GM18519 (cell line): ENCODE measurements around the gene CCDC188.

Experiments used
- ATAC-seq: cut with Tn5 transposase; IDR thresholded peaks from one replicate; pipeline ENCODE4 v1.9.1; 2021; ENCODE audit warnings: mild to moderate bottlenecking, moderate library complexity; ENCODE audit not compliant: unreplicated experiment, low FRiP score

Gene CCDC188

GRCh38 chr22:20137671-20138416, 13.0 kb downstream of the CCDC188 start:
- no peak for ATAC-seq

DNA sequence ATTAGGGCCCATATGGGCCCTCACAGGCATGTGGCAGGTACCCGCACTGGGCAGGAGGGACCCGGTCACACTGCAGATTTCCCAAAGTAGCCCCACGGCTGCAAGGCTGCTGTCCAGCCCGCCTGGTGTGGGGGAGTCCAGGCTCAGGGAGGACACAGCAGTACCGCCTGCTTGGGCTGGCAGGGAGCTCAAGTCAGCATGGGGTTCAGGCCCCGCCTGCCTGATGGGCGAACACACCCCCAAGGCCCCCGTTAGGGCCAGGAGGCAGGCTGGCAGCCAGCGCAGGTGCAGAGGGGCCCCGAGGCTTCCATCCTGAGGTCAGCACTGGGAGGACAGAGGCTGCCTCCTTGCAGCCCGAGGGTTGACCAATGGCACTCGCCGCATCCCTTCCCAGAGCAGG, 13.7 kb downstream of the CCDC188 start:
- ATAC-seq, result no peak

- no peak for ATAC-seq
These were observed 14.3 kb downstream of the CCDC188 start for GRCh38 chr22:20136603-20136873.

DNA sequence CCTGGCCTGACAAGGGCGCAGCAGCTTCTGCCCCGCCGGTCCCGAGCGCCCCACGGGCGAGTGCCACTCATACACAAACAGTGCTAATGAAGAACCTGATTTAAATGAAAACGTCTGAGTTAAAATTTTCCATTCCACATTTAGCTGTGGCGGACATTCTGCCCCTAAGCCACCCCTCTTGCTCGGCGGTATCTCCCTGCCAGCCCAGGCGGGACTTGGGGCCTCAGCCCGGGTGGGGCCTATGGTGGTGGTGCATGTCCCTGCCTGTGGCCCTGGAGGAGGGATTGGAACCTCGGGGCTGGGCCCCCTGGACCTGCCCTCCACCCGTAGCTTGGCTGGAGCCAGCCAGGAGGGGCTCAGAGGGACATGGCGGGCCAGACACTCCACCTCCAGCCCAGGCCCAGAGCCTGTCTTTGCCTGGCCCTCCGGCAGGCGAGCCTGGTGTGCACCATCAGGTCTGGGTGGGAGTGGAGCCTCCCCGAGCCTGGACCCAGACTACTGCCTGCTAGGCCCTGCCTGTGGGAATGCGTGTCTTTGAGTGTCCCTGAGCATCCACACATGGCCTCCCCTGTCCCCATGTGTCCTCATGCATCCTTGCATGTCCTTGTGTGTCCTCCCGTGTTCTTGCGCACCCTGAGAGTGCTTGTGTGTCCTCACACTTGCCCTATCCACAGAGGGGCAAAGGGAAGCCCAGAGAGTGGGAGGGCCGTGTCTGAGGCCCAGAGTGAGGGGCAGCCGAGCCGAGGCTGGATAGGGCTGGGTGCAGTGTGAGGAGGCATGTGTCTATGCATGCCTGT, 14.9 kb downstream of the CCDC188 start:
- no peak for ATAC-seq

GRCh38 chr22:20135265-20135664, 15.6 kb downstream of the CCDC188 start:
- no peak for ATAC-seq

DNA sequence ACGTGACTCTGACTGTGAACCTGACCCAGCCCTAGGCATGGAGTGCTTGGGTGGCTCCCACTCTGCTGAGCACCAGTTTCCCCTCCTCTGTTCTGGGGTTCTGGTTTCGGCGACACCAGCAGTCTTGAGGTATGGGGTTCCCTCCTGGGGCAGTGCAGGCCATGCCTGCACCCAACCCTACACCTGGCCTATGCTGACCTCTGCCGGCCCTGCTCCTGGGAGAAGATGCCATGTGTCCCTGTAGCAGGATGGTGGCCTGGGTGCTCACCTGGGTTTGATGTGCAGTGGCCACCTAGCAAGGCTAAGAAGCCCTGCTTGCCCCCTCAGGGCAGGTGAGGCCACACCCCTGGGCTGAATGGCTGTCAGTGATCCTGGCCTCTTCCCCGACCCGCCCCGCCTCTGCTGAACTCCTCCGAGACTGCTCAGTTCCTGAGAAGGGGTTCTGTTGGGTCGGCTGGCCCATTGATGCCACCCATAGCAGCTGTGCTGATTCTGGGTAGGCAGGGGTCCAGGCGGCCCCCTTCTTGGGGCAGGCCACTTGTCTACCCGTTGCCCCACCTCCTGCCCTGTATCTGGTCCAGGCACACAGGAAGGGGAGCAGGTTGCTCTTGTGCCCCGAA, 16.8 kb downstream of the CCDC188 start:
- ATAC-seq, result no peak

- no peak for ATAC-seq
These were observed 18.1 kb downstream of the CCDC188 start for GRCh38 chr22:20132686-20133246.

DNA sequence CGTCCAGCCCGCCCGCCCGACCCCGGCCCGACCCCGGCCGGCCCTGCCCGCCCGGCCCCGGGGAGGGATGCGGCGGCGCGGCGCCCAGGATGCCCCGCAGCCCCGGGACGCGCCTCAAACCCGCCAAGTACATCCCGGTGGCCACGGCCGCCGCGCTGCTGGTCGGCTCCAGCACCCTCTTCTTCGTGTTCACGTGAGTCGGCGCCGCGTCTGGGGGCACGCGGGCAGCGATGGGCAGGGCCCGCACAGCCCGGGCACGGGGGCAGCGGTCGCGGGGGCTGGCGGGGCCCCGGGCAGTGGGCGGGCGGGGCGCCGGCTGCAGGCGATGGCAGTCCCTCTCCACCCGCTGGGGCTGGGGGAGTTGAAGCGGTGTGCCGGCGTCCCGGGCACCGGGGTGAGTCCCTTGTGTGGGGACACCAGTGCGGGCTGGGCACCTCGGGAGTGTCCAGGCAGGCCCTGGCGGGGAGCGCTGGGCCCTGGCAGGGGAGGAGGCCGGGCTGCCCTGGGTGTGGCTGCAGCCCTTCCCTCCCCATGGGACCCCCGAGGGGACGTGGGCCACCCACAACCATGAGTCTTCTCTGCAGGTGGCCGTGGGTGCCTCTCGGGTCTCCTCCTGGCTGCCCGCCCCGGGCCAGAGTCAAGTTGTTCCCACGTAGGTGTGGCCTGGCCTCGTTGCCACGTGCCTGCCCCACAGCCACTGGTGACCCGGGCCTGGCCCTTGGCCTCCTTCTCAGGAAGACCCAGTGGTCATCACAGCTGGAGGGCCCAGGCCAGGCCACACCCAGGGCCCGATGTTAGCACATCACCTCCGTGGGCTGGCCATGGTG, 18.8 kb downstream of the CCDC188 start:
- ATAC-seq, result no peak

DNA sequence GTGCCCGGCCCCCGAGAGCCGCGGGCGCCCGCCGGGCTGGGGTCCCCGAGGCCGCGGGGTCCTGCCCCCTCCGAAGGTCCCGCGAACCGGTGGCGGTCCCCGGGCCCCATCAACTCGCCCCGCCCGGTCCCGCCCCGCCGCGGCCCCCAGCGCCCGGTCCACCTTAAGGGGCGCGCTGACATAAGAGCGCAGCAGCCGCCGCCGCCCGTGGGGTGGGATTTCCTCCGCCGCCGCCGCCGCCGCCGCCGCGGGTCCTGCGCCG, 19.3 kb downstream of the CCDC188 start, which contains the start of gene ZDHHC8:
Gene ZDHHC8 (plus strand): TSS at position 208 of the 262 bp plus-strand sequence. CDS start 144 bp downstream, outside the sequence.
- ATAC-seq, result no peak

DNA sequence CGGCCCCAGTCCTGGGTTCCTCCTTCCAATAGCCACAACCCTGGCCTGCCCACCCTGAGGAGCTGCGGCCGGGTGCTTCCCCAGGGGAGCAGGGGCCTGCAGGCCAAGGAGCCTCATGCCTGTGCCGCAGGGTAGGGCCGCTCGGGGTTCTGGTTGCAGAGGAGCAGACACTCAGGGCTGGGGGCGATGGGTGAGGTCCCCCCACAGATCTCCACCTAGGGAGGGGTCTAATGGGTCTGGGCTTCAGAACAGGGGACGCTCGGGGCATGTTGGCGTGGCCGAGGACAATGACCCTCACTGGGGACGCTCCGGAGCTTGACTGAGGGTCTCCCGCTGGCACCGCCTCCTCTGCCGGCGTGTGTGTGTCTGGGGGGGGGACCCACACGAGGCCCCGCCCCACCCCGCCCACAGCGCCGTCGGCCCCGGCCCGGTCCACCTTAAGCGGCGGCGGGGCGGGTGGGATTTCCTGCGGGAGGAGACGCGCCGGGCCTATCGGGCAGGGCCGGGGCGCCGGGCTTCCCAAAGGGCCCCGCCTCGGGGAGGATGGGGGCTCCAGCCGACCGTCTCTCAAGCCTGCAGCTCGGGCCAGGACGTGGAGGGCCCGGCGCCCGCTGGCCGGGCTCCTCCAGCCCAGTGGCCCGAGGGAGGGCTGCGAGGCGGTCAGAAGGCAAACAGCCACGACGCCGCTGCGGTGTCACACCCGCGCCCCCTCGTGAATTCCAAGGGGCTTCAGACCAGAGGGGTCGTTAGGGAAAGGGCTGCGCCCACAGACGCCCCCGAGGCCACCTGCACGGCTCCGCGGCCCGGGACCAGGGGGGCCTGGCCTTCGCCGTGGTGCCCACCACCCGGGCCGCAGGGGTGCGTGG, 19.9 kb downstream of the CCDC188 start:
- ATAC-seq, result no peak

DNA sequence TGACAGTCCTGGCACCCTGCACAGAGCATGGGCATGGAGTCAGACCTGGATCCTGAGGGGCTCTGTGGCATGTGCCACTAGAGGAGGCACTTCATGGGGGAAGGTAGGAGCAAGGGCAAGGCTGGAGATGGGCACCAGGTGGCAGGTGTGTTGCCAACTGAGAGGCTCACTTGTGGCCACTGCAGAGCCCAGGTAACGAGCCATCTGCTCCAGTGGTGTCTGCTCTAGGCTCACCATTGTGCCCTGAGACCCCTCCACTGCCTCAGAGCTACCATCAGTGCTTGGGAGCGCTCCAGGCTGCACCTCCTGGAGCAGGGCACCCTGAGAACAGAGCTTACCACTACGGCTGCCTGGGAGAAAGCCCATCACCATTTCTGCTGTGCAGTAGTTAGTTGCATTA, 20.5 kb downstream of the CCDC188 start:
- ATAC-seq, result no peak

DNA sequence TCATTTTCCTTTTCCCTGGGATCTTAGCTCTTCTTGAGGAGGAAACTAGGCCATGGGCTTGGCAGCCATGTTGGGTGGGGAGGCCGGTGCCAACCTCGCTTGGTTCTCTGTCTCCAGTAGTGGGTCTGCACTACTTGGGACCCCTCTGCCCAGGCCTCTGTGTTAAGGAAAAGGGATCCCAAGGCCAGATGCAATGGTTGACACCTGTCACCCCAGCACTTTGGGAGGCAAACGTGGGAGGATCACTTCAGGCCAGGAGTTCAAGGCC, 21.2 kb downstream of the CCDC188 start:
- ATAC-seq, result no peak

DNA sequence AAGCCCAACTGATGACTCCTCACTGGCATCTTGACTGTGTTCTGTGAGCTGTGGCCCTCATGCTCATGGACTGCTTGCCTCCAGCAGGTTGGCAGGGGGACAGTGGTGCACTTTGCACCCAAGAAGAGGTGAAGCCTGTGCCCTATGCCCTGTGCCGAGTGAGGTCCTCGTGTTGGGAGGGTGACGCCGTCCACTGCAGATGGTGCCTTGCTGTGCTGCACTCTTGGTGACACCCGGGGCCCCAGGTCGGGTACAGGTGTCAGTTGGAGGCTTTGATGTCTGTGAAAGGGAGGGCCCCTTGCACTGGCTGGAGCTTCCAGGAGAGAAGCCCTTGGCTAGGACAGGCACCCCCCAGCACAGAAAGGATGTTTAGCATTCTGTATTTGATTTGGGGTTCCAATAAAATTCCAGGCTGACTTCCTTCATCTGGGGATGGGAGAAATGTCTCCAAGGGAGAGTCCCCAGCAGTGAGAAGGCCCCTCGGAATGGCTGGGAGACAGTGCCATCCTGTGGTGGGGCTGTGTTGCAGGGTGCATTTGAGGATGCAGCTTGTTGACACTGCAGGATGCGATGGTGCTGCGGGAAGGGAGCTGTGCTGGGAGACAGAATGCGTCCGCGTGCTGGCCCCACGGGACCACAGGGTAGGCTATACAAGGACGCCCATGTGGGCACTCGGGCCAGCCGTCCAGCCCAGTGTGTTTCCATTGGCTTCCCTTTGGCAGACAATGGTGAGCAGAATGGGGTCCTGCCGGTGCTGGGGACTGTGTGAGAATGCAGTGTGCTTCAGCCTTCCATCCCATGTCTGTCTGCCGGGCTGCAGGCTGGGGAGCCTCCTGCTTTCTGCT, 21.7 kb downstream of the CCDC188 start:
- ATAC-seq, result no peak

- no peak for ATAC-seq
These were observed 22.3 kb downstream of the CCDC188 start for GRCh38 chr22:20128619-20128901.

- no peak for ATAC-seq
These were observed 22.8 kb downstream of the CCDC188 start for GRCh38 chr22:20127869-20128618.

DNA sequence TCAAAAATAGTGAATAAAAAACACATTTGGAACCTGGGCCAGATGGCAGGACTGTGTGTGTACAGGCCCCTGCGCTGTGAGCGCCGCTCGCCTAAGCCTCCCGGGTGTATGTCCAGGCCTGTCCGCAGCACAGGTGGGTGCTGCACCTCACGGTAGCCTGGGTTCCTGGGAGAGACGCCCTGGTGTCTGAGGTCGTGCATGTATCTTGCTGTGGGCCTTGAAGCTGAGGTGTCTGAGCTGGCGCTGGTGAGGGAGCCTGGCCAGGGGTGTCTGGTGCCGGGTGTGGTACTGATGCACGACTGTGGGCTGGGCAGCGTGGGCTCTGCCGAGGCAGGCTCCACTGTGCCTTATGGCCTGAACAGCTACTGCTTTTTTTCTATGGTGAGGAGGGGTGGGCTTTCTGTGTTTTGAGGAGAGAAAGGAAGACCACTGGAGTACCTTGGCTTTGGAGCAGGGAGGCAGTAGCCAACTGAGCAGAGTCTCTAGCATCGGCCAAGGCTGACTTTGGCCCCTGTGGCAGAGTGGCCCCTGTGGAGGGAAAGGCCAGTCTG, 23.5 kb downstream of the CCDC188 start:
- ATAC-seq, result no peak

- no peak for ATAC-seq
These were observed 24.4 kb downstream of the CCDC188 start for GRCh38 chr22:20126284-20127029.
